Measurements from ENCODE around the gene ARMCX4. TPM values are rescaled to one million over a fixed set of nuclear protein-coding genes. Genes with fewer than 3 reads are reported as not detected.
A peak's percentile ranks its signal among the peaks of the same experiment; 100 is the strongest.

The ARMCX4 gene
- total RNA-seq = 0.65 and 1.6 TPM in 2 replicates

DNA sequence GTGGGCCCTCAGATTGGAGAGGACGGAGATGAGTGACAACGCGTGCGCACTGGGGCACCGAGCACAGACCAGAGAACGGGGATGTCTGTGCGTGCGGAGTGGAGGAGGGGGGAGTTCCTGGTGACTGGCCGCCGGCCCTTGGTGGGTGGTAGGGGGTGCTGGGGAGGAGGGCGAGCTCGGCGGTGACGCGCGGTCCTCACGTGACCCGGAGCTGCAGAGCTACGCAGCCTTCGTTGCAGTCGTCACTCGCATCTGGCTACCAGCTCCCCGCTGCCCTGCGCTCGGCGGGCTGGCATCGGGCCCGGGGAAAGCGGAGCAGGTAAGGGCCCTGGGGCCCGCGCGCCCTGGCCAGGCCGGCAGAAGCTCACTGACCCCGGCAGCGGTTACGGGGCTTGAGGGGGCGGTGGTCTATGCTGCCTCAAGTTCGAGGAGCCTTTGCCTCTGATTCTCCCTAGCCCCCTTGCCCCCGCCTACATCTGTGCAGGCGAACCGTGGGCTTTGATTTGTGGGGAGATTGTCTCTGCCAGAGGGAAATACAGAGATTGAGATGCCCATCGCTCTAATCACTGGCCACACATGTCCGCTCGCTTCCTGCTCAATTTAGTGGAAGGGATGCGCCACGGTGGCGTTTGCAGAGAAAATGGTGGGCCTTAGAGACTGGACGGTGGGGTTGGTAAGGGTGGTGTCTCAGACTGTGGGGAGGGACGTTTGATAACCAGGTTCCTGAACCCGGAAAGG, at the start of gene ARMCX4:
Gene ARMCX4, plus strand, starts transcription at position 245 of the 738 bp plus-strand sequence. CDS start 3,134 bp downstream, outside the sequence.
- DNase-seq (ENCODE audit: low read depth) = no peak
- peak within 1 kb of the TSS; percentile 51 for H3K4me3 ChIP-seq (ENCODE audit: low read depth, low read length)
- no peak for TF ChIP-seq CTCF (conservative IDR thresholded peaks at IDR 0.05; ENCODE audit: low read depth, low read length)

GRCh38 chrX:101442085-101442484, 43.2 kb upstream of the ARMCX4 start:
- no peak overlapping the region for H3K4me3 ChIP-seq (ENCODE audit: low read depth, low read length)
- no peak for TF ChIP-seq CTCF (conservative IDR thresholded peaks at IDR 0.05; ENCODE audit: low read depth, low read length)
- no peak for DNase-seq (ENCODE audit: low read depth)

DNA sequence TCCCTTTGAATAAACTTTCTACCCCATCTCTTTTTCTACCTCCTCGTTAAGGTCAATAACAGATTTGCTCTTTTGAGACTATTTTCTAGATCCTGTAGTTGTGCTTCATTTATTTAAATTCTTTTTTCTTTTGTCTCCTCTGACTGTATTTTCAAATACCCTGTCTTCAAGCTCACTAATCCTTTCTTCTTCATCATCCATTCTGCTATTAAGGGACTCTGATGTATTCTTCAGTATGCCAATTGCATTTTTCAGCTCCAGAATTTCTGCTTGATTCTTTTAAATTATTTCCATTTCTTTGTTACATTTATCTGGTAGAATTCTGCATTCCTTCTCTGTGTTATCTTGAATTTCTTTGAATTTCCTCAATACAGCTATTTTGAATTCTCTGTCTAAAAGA, 36.0 kb upstream of the ARMCX4 start:
- TF ChIP-seq CTCF (conservative IDR thresholded peaks at IDR 0.05; ENCODE audit: low read depth, low read length) = no peak
- no peak for DNase-seq (ENCODE audit: low read depth)
- H3K4me3 ChIP-seq (ENCODE audit: low read depth, low read length) = no peak overlapping the region

DNA sequence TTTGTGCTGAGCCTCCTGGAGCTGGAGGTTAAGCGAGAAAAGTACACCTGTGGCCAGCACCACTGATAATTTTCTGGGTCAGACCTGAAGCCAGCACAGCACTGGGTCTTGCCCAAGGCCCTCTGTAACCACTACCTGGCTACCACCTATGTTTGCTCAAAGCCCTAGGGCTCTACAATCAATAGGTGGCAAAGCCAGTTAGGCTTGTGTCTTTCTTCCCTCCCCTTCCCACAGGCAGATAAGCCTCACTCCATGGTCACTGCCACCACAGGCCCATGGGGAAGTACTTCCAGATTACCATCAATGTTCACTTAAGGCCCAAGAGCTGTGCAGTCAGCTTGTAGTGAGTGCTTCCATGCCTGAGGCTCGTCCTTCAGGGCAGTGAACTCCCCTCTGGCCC, 35.2 kb upstream of the ARMCX4 start:
- TF ChIP-seq CTCF (conservative IDR thresholded peaks at IDR 0.05; ENCODE audit: low read depth, low read length) = no peak
- DNase-seq (ENCODE audit: low read depth) = no peak
- no peak overlapping the region for H3K4me3 ChIP-seq (ENCODE audit: low read depth, low read length)

GRCh38 chrX:101450961-101451360, 34.3 kb upstream of the ARMCX4 start:
- no peak for TF ChIP-seq CTCF (conservative IDR thresholded peaks at IDR 0.05; ENCODE audit: low read depth, low read length)
- H3K4me3 ChIP-seq (ENCODE audit: low read depth, low read length) = no peak overlapping the region
- DNase-seq (ENCODE audit: low read depth) = no peak

DNA sequence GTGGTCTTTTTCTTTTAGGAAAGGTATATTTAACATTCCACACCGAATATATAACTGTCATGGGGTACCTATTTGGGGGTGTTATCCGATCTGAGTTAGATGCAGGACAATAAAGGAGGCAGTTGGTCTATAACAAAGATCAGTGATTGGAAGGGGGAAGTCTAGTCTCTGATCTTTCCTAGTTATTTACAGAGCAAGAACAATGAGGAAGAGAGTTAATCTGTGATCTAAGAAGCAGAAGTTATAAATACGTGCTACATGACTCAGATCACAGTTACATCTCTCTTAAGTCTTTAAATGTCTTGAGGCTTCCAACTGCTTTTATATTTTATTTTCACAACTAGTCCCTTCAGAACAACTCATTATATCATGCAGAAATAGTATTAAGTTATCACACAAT, 33.2 kb upstream of the ARMCX4 start:
- DNase-seq (ENCODE audit: low read depth) = no peak
- no peak for TF ChIP-seq CTCF (conservative IDR thresholded peaks at IDR 0.05; ENCODE audit: low read depth, low read length)
- H3K4me3 ChIP-seq (ENCODE audit: low read depth, low read length) = no peak overlapping the region

GRCh38 chrX:101460669-101461068, 24.6 kb upstream of the ARMCX4 start:
- TF ChIP-seq CTCF (conservative IDR thresholded peaks at IDR 0.05; ENCODE audit: low read depth, low read length) = no peak
- H3K4me3 ChIP-seq (ENCODE audit: low read depth, low read length) = no peak overlapping the region
- no peak for DNase-seq (ENCODE audit: low read depth)
